Loucy (cell line): Measurements from ENCODE around the gene CCDC90B.

Experiments used
- EZH2phosphoT487 ChIP-seq: fragments of 200-600 bp; IDR thresholded peaks from 2 replicates; pipeline ENCODE4 v1.6.1; 2018; ENCODE audit warnings: antibody characterized with exemption, mild to moderate bottlenecking, moderate library complexity, borderline replicate concordance
- TF ChIP-seq, protein P1 (sequence below): fragments of 200-600 bp; sonication (generic); conservative IDR thresholded peaks from 2 replicates; pipeline ENCODE4 v1.5.1; 2014; ENCODE audit warnings: mild to moderate bottlenecking, antibody characterized with exemption, low read length

DNA sequence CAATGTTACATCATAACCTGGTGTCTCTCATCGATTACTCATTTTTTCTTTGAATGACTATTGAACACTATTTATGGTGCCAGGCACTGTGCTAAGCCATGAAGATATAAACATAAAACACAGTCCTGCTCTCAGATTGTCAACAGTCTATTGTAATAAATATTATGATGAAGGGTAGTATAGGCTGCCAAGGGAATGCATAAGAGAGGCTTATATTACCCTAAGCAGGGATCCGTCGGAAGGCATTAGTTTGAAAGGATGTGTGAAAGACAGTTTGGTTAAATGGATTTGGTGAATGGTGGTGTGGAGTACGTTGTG is 7.2 kb upstream of the CCDC90B start:
- TF ChIP-seq, protein P1, sequence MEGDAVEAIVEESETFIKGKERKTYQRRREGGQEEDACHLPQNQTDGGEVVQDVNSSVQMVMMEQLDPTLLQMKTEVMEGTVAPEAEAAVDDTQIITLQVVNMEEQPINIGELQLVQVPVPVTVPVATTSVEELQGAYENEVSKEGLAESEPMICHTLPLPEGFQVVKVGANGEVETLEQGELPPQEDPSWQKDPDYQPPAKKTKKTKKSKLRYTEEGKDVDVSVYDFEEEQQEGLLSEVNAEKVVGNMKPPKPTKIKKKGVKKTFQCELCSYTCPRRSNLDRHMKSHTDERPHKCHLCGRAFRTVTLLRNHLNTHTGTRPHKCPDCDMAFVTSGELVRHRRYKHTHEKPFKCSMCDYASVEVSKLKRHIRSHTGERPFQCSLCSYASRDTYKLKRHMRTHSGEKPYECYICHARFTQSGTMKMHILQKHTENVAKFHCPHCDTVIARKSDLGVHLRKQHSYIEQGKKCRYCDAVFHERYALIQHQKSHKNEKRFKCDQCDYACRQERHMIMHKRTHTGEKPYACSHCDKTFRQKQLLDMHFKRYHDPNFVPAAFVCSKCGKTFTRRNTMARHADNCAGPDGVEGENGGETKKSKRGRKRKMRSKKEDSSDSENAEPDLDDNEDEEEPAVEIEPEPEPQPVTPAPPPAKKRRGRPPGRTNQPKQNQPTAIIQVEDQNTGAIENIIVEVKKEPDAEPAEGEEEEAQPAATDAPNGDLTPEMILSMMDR: no peak
- no peak for TF ChIP-seq EZH2phosphoT487
